Mucosa of descending colon (tissue), 3 donors: Measurements from ENCODE around the gene MARCHF9. TPM values are rescaled to one million over a fixed set of nuclear protein-coding genes. Genes with fewer than 3 reads are reported as not detected.
A peak's percentile ranks its signal among the peaks of the same experiment; 100 is the strongest.

Source experiments
- ATAC-seq: fragments of 200-7000 bp; cut with Tn5 transposase; one replicate; pipeline ENCODE4 v1.9.1; 2020; ENCODE audit warnings: mild to moderate bottlenecking, moderate library complexity
- DNase-seq, 3 donors: peaks; one replicate each; pipeline ENCODE4 v3.0.0-alpha.2; 2020
- H3K36me3 ChIP-seq: fragments of 200-600 bp; one replicate; pipeline ENCODE4 v1.8.0; 2021; ENCODE audit warnings: low read depth, mild to moderate bottlenecking
- H3K4me1 ChIP-seq: fragments of 200-600 bp; one replicate; pipeline ENCODE4 v1.8.0; 2021; ENCODE audit warnings: low read depth, mild to moderate bottlenecking
- H3K4me3 ChIP-seq: fragments of 200-600 bp; one replicate; pipeline ENCODE4 v1.8.0; 2021; ENCODE audit warnings: mild to moderate bottlenecking
- H3K9me3 ChIP-seq: fragments of 200-600 bp; one replicate; pipeline ENCODE4 v1.8.0; 2021; ENCODE audit warnings: mild to moderate bottlenecking
- intact Hi-C, 2 donors: fragments of 100-400 bp; cut with DNase I in 1 of 2; cut with micrococcal nuclease in 1 of 2; formaldehyde crosslinking; loops; one replicate each; pipeline versions ENCODE4 v1.11.0 to v1.11.1; 2022; cut with DNase I, micrococcal nuclease
- total RNA-seq, 3 donors: library from RNA; stranded (reverse); fragmentation: NEBNext Ultra II Directional in 2 of 3; extraction: Animal tissue kit (Norgen Biotek cat#: 25700) in 2 of 3; gene quantifications; one replicate each; pipeline versions ENCODE4 v1.2.1 to v1.2.4, GENCODE V29; 2021 to 2023
- TF ChIP-seq, protein P1 (sequence below): fragments of 200-600 bp; IDR thresholded peaks from one replicate; pipeline ENCODE4 v1.8.0; 2022; ENCODE audit warnings: antibody characterized with exemption, mild to moderate bottlenecking
- donor health status: DM: no; HTN: no; CAD: no; lungs with moderate emphysema.
- donor health status: DM: no; HTN: no; CAD: no.
- donor health status: DM: no; HTN: yes; CAD: no.

MARCHF9 gene
- total RNA-seq, 3 donors from 2014 or later: 10.5 to 15.1 (median 11.7) TPM

DNA sequence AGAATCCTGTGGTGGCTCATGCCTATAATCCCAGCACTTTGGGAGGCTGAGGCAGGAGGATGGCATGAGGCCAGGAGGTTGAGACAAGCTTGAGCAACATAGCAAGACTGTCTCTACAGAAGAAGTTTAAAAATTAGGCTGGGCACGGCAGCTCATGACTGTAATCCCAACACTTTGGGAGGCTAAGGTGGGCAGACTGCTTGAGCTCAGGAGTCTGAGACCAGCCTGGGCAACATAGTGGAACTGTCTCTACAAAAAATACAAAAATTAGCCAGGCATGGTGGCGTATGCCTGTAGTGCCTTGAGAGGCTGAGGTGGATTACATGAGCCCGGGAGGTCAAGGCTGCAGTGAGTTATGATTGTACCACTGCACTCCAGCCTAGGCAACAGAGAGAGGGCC lies 13.0 kb downstream of the MARCHF9 start:
- Histone ChIP-seq H3K36me3 (no peaks in the 10 kb centered on the region), H3K4me3 (no peak overlapping the region), H3K4me1 (peaks cover 28% of the 10 kb centered on the region), H3K9me3 (no peaks in the 10 kb centered on the region)
- TF ChIP-seq, protein P1, sequence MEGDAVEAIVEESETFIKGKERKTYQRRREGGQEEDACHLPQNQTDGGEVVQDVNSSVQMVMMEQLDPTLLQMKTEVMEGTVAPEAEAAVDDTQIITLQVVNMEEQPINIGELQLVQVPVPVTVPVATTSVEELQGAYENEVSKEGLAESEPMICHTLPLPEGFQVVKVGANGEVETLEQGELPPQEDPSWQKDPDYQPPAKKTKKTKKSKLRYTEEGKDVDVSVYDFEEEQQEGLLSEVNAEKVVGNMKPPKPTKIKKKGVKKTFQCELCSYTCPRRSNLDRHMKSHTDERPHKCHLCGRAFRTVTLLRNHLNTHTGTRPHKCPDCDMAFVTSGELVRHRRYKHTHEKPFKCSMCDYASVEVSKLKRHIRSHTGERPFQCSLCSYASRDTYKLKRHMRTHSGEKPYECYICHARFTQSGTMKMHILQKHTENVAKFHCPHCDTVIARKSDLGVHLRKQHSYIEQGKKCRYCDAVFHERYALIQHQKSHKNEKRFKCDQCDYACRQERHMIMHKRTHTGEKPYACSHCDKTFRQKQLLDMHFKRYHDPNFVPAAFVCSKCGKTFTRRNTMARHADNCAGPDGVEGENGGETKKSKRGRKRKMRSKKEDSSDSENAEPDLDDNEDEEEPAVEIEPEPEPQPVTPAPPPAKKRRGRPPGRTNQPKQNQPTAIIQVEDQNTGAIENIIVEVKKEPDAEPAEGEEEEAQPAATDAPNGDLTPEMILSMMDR: no peak
- no peak for ATAC-seq
- intact Hi-C loops: no loop called here
- no peak for DNase-seq

DNA sequence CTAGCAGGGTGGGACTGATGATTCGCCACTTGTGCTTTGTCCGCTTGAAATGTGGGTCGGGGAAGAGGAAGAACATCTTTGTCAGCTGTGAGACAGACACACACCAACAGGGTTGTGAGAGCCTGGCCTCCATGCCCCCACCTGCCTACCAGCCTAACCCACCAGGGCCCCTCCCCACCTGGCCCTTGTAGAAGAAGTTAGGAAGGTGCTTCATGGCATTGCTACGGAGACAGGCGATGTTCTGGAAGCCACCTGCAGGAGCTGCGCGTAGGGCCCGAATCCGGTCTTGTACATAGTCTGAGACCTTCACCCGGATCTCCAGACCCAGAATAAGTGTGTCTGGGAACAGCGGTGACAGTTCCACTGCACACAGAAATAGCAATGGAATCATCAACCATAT lies 14.7 kb downstream of the MARCHF9 start:
- ATAC-seq (no peak), DNase-seq (no peak)
- H3K4me1 ChIP-seq: peaks cover 34% of the 10 kb centered on the region
- no peaks in the 10 kb centered on the region for H3K9me3 ChIP-seq
- H3K4me3 ChIP-seq: no peak overlapping the region
- TF ChIP-seq, protein P1: no peak
- no peaks in the 10 kb centered on the region for H3K36me3 ChIP-seq
- intact Hi-C loops: no loop called here

DNA sequence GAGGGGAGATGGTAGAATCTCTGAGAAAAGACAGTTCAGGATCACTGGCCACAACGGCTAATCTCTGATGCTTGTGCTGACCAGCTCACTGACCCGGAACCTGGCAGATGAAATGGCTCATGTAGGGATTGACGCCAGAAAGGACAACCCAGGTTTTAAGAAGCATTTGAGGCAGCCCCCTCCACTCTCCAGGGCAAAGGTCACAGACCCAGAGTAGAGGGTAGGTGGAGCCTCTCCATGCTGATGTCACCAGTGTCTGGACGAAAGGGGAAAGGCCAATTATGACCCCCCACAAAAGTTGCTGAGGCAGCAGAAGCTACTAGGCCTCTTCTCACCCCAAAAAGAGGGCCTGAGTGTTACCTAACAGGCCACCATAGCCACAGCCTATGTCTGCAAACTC lies 15.8 kb downstream of the MARCHF9 start:
- Histone ChIP-seq H3K4me1 (peaks cover 28% of the 10 kb centered on the region), H3K36me3 (no peaks in the 10 kb centered on the region), H3K4me3 (no peak overlapping the region), H3K9me3 (no peaks in the 10 kb centered on the region)
- no peak for DNase-seq
- TF ChIP-seq, protein P1: no peak
- intact Hi-C loops: no loop called here
- no peak for ATAC-seq

DNA sequence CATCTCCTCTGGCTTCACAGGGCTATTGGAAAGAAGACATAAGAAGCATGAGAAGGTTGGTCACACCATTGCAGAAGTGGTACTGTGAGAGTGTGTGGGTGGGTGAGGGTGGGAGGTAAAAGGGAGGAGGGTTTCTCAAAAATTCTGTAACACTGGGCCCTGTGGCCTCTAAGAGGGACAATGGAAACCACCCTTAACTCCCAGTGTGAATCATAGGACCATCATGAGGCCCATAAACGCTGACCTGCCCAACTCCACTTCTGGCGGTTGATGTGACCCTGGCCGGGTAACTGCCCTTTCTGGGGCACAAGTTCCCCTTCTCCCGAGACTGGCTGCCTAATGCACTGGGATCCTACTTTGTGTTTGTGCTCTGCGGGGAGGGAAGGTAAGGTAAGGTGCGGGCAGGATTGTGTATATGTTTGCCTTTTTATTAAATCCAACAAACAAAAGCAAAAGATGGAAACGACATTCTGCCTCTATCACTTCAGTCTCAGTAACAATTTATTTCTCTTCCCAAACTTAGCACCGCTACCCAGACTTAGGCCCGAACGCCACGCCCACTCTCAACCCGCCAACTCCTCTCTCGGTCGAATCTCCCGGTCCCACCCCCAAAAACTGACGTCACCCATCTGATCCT lies 16.5 kb downstream of the MARCHF9 start:
- Histone ChIP-seq H3K4me3 (peak overlapping the region; percentile 50), H3K36me3 (no peaks in the 10 kb centered on the region), H3K9me3 (no peaks in the 10 kb centered on the region), H3K4me1 (peaks cover 22% of the 10 kb centered on the region)
- ATAC-seq (peak; percentile 69), DNase-seq (peak; percentile 86 to 92 (median 91))
- intact Hi-C loops: no loop called here
- TF ChIP-seq, protein P1: no peak

DNA sequence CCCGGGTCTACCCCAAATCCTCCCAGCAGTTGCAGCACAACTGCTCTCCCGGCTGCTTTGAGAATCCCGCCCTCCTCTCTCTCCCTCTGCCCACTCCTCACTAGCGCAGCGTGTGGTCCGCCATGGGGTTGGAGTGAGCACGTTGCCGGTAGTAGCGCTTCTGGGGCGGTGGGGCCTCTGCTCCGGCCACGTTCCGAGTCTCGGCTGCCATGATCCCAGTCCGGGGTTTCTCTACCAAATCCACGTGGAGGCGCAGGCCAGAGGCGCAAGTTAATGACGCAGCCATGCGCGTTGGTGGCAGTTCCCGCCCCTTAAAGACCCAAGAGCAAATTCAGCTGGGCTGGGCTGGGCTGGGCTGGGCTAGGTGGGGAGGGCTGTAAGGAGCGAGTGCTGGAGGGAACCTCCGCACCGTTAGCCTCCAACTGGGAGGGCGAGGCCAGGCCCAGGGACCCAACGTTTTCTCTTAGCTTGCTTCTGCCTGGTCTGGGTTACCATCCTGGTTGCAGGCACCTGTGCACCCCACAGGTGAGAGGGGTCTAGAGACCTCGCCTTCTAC lies 17.0 kb downstream of the MARCHF9 start, which contains the start of gene METTL1:
Gene METTL1 (minus strand): TSS at position 233 of the 556 bp plus-strand sequence. CDS start 22 bp downstream, at position 211.
- Histone ChIP-seq H3K4me1 (peaks cover 16% of the 10 kb centered on the region), H3K36me3 (no peaks in the 10 kb centered on the region), H3K9me3 (no peaks in the 10 kb centered on the region), H3K4me3 (peak within 1 kb of the TSS; percentile 50)
- peak; percentile 95 to 97 (median 97) for DNase-seq
- intact Hi-C loops: no loop called here
- peak; percentile 96 for ATAC-seq
- TF ChIP-seq, protein P1: no peak
